Measurements from ENCODE around the gene GTF2E1. TPM values are rescaled to one million over a fixed set of nuclear protein-coding genes. Genes with fewer than 3 reads are reported as not detected.

GTF2E1 gene
- total RNA-seq, 1 donor = 7.0 TPM

- DNase-seq (ENCODE audit: low read depth in 2 of 3, low spot score in 2 of 3) = no peak
Measured at GRCh38 chr3:120796976-120797375, 54.4 kb downstream of the GTF2E1 start.

- DNase-seq (ENCODE audit: low read depth in 2 of 3, low spot score in 2 of 3) = no peak
Measured at GRCh38 chr3:120797857-120798256, 55.3 kb downstream of the GTF2E1 start.

- DNase-seq (ENCODE audit: low read depth in 2 of 3, low spot score in 2 of 3) = no peak
Measured at GRCh38 chr3:120798346-120798745, 55.8 kb downstream of the GTF2E1 start.

- DNase-seq (ENCODE audit: low read depth in 2 of 3, low spot score in 2 of 3) = no peak
Measured at GRCh38 chr3:120800625-120801024, 58.1 kb downstream of the GTF2E1 start.

GRCh38 chr3:120801484-120801883 is 58.9 kb downstream of the GTF2E1 start:
- no peak for DNase-seq (ENCODE audit: low read depth in 2 of 3, low spot score in 2 of 3)

- DNase-seq (ENCODE audit: low read depth in 2 of 3, low spot score in 2 of 3) = no peak
Measured at GRCh38 chr3:120802916-120803315, 60.4 kb downstream of the GTF2E1 start.

- no peak for DNase-seq (ENCODE audit: low read depth in 2 of 3, low spot score in 2 of 3)
Measured at GRCh38 chr3:120816728-120817127, 74.2 kb downstream of the GTF2E1 start.

GRCh38 chr3:120820748-120821147 is 78.2 kb downstream of the GTF2E1 start:
- no peak for DNase-seq (ENCODE audit: low read depth in 2 of 3, low spot score in 2 of 3)

GRCh38 chr3:120821426-120821825 is 78.9 kb downstream of the GTF2E1 start:
- DNase-seq (ENCODE audit: low read depth in 2 of 3, low spot score in 2 of 3) = no peak

GRCh38 chr3:120823156-120823555 is 80.6 kb downstream of the GTF2E1 start:
- no peak for DNase-seq (ENCODE audit: low read depth in 2 of 3, low spot score in 2 of 3)

- DNase-seq (ENCODE audit: low read depth in 2 of 3, low spot score in 2 of 3) = no peak
Measured at GRCh38 chr3:120824613-120825012, 82.1 kb downstream of the GTF2E1 start.

- DNase-seq (ENCODE audit: low read depth in 2 of 3, low spot score in 2 of 3) = no peak
Measured at GRCh38 chr3:120828796-120829195, 86.3 kb downstream of the GTF2E1 start.

GRCh38 chr3:120831066-120831465 is 88.5 kb downstream of the GTF2E1 start:
- no peak for DNase-seq (ENCODE audit: low read depth in 2 of 3, low spot score in 2 of 3)

Small RNA genes lying within 50 kb of the gene (small RNA-seq; reads per million reads assigned to genes)
- gene MTCO1P29 (not detected), gene MTCO2P29 (not detected)

Other genes starting within 250 kb of the GTF2E1 start
- gene NDUFB4, start 146.4 kb upstream of the GTF2E1 start, total RNA-seq = 40.1 TPM
- not detected for gene HGD, start 60.5 kb upstream of the GTF2E1 start, total RNA-seq
- gene RABL3, start 228 bp upstream of the GTF2E1 start, total RNA-seq = 5.1 TPM
- not detected for gene STXBP5L, start 165.5 kb downstream of the GTF2E1 start, total RNA-seq

Data from hematopoietic multipotent progenitor cell (in vitro differentiated cells).